ENCODE measurements around the gene SLC47A1.

SLC47A1 gene

DNA sequence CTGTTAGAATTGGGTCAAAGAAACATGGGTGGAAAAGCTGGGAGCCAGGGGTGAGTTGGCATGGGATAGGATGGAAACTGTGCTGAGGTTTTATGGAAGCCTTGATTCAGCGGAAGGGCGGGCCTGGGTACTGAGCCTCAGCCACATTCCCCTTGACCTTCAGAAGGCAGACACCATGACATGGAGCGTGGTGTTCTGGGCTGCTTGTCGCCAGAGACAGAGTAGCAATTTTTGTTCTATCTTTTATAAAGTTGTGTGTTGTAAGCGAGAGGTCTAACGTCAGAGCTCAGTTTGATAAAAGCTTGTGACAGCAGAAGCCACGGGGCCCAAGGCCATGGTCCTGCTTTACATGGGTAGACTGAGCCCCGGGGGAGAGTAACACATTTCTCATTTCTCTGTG, 50.2 kb downstream of the SLC47A1 start:
- no peak for DNase-seq (ENCODE audit: low read depth in 2 of 2)
- no peak overlapping the region for H3K4me3 ChIP-seq (replicated peaks in 1 of 2; ENCODE audit: low read depth in 2 of 2, low read length in 2 of 2)
- no peak for TF ChIP-seq CTCF (IDR thresholded peaks at IDR 0.05; ENCODE audit: low read depth, low read length)

DNA sequence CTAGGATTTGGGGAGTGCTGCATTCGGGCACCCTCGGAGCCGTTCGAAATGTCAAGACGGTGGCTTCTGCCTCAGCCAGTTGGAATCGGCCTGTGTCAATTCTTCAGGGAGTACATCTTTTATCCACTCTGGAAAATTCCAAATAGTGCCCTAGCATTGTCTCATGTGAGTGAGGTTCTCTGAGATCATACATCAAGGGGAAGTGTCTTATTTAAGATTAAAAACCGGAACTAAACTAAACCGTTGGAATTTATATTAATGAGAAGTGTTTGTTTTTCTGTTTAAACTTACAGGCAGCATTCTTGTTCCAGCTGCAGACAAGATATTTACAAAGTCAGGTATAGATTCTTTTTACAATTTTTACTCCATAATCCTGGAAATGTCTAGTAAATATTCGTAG, 56.8 kb downstream of the SLC47A1 start:
- no peak for DNase-seq (ENCODE audit: low read depth in 2 of 2)
- no peak overlapping the region for H3K4me3 ChIP-seq (replicated peaks in 1 of 2; ENCODE audit: low read depth in 2 of 2, low read length in 2 of 2)
- TF ChIP-seq CTCF (IDR thresholded peaks at IDR 0.05; ENCODE audit: low read depth, low read length), result no peak

DNA sequence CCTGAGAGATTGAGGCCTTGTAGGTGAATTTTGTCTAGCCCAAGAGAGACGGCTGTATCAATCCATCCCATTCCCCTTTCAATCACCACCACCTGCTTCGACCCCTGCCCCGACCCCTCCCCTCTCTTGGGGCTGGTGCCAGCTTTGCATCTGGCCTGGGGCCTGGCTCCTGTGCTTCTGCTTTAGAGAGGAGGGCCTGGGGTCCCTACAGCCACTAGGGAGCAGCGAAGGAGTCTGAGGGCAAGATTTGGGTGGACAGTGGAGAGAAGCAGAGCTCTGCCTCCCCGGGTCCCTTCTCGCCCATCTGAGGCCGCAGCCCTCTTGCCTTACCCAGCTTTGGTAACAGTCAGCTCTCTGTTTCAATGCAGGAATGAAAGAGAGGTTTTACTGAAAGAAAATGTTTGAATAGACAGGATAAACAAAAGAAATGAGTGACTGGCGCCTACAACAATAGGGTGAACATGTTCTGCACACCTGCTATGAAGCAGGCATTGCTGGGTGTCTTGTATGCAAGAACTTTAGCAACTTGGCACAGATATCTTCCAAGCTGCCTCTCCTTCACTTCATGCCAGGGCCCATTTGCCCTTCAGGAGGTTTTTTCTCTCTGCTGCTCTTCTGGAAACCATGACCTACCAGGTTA, 57.4 kb downstream of the SLC47A1 start:
- DNase-seq (ENCODE audit: low read depth in 2 of 2), result no peak
- no peak overlapping the region for H3K4me3 ChIP-seq (replicated peaks in 1 of 2; ENCODE audit: low read depth in 2 of 2, low read length in 2 of 2)
- no peak for TF ChIP-seq CTCF (IDR thresholded peaks at IDR 0.05; ENCODE audit: low read depth, low read length)

GRCh38 chr17:19592316-19592715, 58.7 kb downstream of the SLC47A1 start:
- no peak for TF ChIP-seq CTCF (IDR thresholded peaks at IDR 0.05; ENCODE audit: low read depth, low read length)

GRCh38 chr17:19596869-19597268, 63.2 kb downstream of the SLC47A1 start:
- no peak for TF ChIP-seq CTCF (IDR thresholded peaks at IDR 0.05; ENCODE audit: low read depth, low read length)
- no peak overlapping the region for H3K4me3 ChIP-seq (replicated peaks in 1 of 2; ENCODE audit: low read depth in 2 of 2, low read length in 2 of 2)
- no peak for DNase-seq (ENCODE audit: low read depth in 2 of 2)

More at GRCh38 chr17:19592316-19592715, 58.7 kb downstream of the SLC47A1 start:
- no peak overlapping the region for H3K4me3 ChIP-seq (replicated peaks in 1 of 2; ENCODE audit: low read depth in 2 of 2, low read length in 2 of 2)
- no peak for DNase-seq (ENCODE audit: low read depth in 2 of 2)

- TF ChIP-seq CTCF (IDR thresholded peaks at IDR 0.05; ENCODE audit: low read depth, low read length), result no peak
- H3K4me3 ChIP-seq (replicated peaks in 1 of 2; ENCODE audit: low read depth in 2 of 2, low read length in 2 of 2), result no peak overlapping the region
- no peak for DNase-seq (ENCODE audit: low read depth in 2 of 2)
Observed at GRCh38 chr17:19610311-19610710, 76.7 kb downstream of the SLC47A1 start.

- DNase-seq (ENCODE audit: low read depth in 2 of 2), result no peak
- no peak overlapping the region for H3K4me3 ChIP-seq (replicated peaks in 1 of 2; ENCODE audit: low read depth in 2 of 2, low read length in 2 of 2)
- no peak for TF ChIP-seq CTCF (IDR thresholded peaks at IDR 0.05; ENCODE audit: low read depth, low read length)
Observed at GRCh38 chr17:19610879-19611278, 77.2 kb downstream of the SLC47A1 start.
